Breast epithelium (tissue), 4 donors: ENCODE measurements around the gene RXRB. TPM values are rescaled to one million over a fixed set of nuclear protein-coding genes. Genes with fewer than 3 reads are reported as not detected.

Experiments used
- DNase-seq, 2 donors: peaks; one replicate each; pipeline ENCODE4 v3.0.0-alpha.2; 2019; ENCODE audit warnings: low spot score in 2 of 2
- H3K27ac ChIP-seq, 2 donors: fragments of 200-600 bp; sonication (generic) in 1 of 2; one replicate each; pipeline ENCODE4 v1.5.1; 2016 to 2019; ENCODE audit warnings: mild to moderate bottlenecking in 1 of 2
- H3K27me3 ChIP-seq, 2 donors: fragments of 200-600 bp; sonication (generic) in 1 of 2; one replicate each; pipeline versions ENCODE4 v1.5.1 to v1.6.0; 2017 to 2019; ENCODE audit warnings: control low read depth in 1 of 2, mild to moderate bottlenecking in 1 of 2
- H3K36me3 ChIP-seq: fragments of 200-600 bp; one replicate; pipeline ENCODE4 v1.5.1; 2019
- H3K4me1 ChIP-seq, 2 donors: fragments of 200-600 bp; sonication (generic); one replicate each; pipeline ENCODE4 v1.5.1; 2016 to 2019; ENCODE audit warnings: control low read depth in 1 of 2
- H3K4me3 ChIP-seq, 3 donors: fragments of 200-600 bp; sonication (generic); 1 replicate in 2 of 3; 2 replicates in 1 of 3; pipeline ENCODE4 v1.5.1; 2016 to 2019; ENCODE audit warnings: mild to moderate bottlenecking in 3 of 3, moderate library complexity in 2 of 3
- H3K9me3 ChIP-seq, 2 donors: fragments of 200-600 bp; sonication (generic) in 1 of 2; one replicate each; pipeline ENCODE4 v1.5.1; 2016 to 2019; ENCODE audit warnings: control low read depth in 1 of 2
- CTCF ChIP-seq, 3 donors: fragments of 450-650 bp; IDR thresholded peaks; one replicate each; pipeline ENCODE4 v1.5.1; 2016 to 2017; ENCODE audit warnings: antibody characterized with exemption in 3 of 3, mild to moderate bottlenecking in 3 of 3, moderate library complexity in 3 of 3
- POLR2A ChIP-seq: fragments of 450-650 bp; IDR thresholded peaks from one replicate; pipeline ENCODE4 v1.6.1; 2016; ENCODE audit warnings: antibody characterized with exemption, mild to moderate bottlenecking, moderate library complexity
- POLR2AphosphoS5 ChIP-seq, 3 donors: sonication (generic); formaldehyde crosslinking; IDR thresholded peaks; one replicate each; pipeline ENCODE4 v1.6.1; 2017; ENCODE audit warnings: antibody characterized with exemption in 3 of 3
- intact Hi-C: fragments of 100-400 bp; cut with DNase I; formaldehyde crosslinking; loops from one replicate; pipeline ENCODE4 v1.15.1; 2023; ENCODE audit warnings: low total_unique reads
- total RNA-seq, 3 donors: library from RNA; depleted of rRNA; stranded (reverse); fragments of >200 nt; gene quantifications; one replicate each; pipeline ENCODE4 v1.1.0, GENCODE V29; 2016

The RXRB gene
- total RNA-seq, 3 donors from 2014 or later = 27.4 to 39.1 (median 27.5) TPM

DNA sequence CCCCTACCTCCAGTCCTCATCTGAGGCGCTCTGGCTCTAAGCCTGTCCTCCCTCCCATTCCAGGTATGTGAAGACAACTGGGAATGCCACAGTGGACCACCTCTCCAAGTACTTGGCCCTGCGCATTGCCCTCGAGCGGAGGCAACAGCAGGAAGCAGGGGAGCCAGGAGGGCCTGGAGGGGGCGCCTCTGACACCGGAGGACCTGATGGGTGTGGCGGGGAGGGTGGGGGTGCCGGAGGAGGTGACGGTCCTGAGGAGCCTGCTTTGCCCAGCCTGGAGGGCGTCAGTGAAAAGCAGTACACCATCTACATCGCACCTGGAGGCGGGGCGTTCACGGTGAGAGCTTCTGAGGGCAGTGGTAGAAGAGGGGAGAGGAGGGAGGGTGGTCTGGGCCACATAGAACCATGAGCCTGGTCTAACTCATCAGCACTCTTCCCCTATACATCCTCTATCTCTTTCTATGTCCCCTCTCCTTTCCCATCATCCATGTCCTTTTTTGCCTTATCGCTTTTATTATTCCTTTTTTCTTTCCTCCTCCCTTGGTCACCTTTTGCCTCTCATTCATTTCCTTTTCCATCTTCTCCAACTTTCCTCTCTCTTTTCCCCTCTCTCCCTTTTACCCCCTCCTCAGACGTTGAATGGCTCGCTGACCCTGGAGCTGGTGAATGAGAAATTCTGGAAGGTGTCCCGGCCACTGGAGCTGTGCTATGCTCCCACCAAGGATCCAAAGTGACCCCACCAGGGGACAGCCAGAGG is 11.4 kb upstream of the RXRB start:
- H3K9me3 ChIP-seq = no peaks in the 10 kb centered on the region
- no peak overlapping the region for H3K4me3 ChIP-seq
- no peak for DNase-seq
- intact Hi-C loops = no loop called here
- H3K27me3 ChIP-seq = no peaks in the 10 kb centered on the region
- no peak for TF ChIP-seq POLR2A
- TF ChIP-seq POLR2AphosphoS5 (IDR thresholded peaks at IDR 0.05) = no peak
- no peak for TF ChIP-seq CTCF (IDR thresholded peaks at IDR 0.05)
- no peak overlapping the region for H3K27ac ChIP-seq
- peaks cover 5 to 6% of the 10 kb centered on the region in 2 donors for H3K4me1 ChIP-seq
- no peaks in the 10 kb centered on the region for H3K36me3 ChIP-seq

- H3K9me3 ChIP-seq = no peaks in the 10 kb centered on the region
- H3K4me1 ChIP-seq = peaks cover 5 to 6% of the 10 kb centered on the region in 2 donors
- TF ChIP-seq POLR2AphosphoS5 (IDR thresholded peaks at IDR 0.05) = no peak
- TF ChIP-seq CTCF (IDR thresholded peaks at IDR 0.05) = no peak
- no peak for TF ChIP-seq POLR2A
- H3K27me3 ChIP-seq = no peaks in the 10 kb centered on the region
- no peak overlapping the region for H3K4me3 ChIP-seq
- intact Hi-C loops = no loop called here
- no peak overlapping the region for H3K27ac ChIP-seq
- no peaks in the 10 kb centered on the region for H3K36me3 ChIP-seq
- DNase-seq = no peak
These were observed 10.7 kb upstream of the RXRB start for GRCh38 chr6:33211136-33211535.

DNA sequence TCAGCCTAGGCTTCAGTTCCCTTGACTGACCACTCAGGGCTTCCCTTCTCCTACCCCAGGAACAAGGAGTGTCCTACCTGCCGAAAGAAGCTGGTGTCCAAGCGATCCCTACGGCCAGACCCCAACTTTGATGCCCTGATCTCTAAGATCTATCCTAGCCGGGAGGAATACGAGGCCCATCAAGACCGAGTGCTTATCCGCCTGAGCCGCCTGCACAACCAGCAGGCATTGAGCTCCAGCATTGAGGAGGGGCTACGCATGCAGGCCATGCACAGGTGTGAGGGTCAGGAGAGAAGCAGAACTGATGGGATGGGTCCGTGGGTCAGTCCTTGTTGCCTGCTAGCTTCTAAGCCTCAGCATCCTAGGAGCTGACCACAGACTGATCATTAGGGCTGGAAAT is 9.4 kb upstream of the RXRB start:
- no peak overlapping the region for H3K27ac ChIP-seq

GRCh38 chr6:33208091-33208967 is 7.9 kb upstream of the RXRB start, which contains the start of gene RING1:
RING1 (plus strand) TSS chr6:33208500; CDS start chr6:33208823, 323 bp downstream.
- intact Hi-C loops = no loop called here
- peak within 1 kb of the TSS; percentile 97 to 99 for H3K27ac ChIP-seq
- H3K36me3 ChIP-seq = no peaks in the 10 kb centered on the region
- TF ChIP-seq POLR2A (peak; percentile 98), CTCF (IDR thresholded peaks at IDR 0.05) (no peak), POLR2AphosphoS5 (IDR thresholded peaks at IDR 0.05) (peak; percentile 99 to 100 (median 99))
- no peaks in the 10 kb centered on the region for H3K9me3 ChIP-seq
- peak; percentile 87 for DNase-seq
- peak within 1 kb of the TSS; percentile 73 to 91 (median 91) for H3K4me3 ChIP-seq
- H3K27me3 ChIP-seq = no peaks in the 10 kb centered on the region
- peaks cover 5 to 22% of the 10 kb centered on the region in 2 donors for H3K4me1 ChIP-seq

More for the DNA sequence above, 9.4 kb upstream of the RXRB start:
- Histone ChIP-seq H3K4me1 (peaks cover 5 to 10% of the 10 kb centered on the region in 2 donors), H3K27me3 (no peaks in the 10 kb centered on the region), H3K4me3 (no peak overlapping the region), H3K9me3 (no peaks in the 10 kb centered on the region), H3K36me3 (no peaks in the 10 kb centered on the region)
- no peak for DNase-seq
- intact Hi-C loops = no loop called here
- no peak for TF ChIP-seq CTCF (IDR thresholded peaks at IDR 0.05)
- TF ChIP-seq POLR2AphosphoS5 (IDR thresholded peaks at IDR 0.05) = no peak
- TF ChIP-seq POLR2A = no peak
